Cardiac muscle cell (in vitro differentiated cells and primary cell): ENCODE data around the gene HOATZ. TPM values are rescaled to one million over a fixed set of nuclear protein-coding genes. Genes with fewer than 3 reads are reported as not detected.

Experiments used
- DNase-seq, 2 donors: peaks; one replicate each; pipeline versions ENCODE4 v3.0.0 to v3.0.0-alpha.2; 2010 to 2017; ENCODE audit warnings: low read depth in 1 of 2, low spot score in 1 of 2
- H3K27ac ChIP-seq: fragments of 200-600 bp; sonication (generic); 2 replicates; pipeline ENCODE4 v1.5.1; 2016
- H3K27me3 ChIP-seq: fragments of 200-600 bp; sonication (generic); 2 replicates; pipeline ENCODE4 v1.6.0; 2016; ENCODE audit warnings: control low read depth
- H3K36me3 ChIP-seq: fragments of 200-600 bp; sonication (generic); 2 replicates; pipeline ENCODE4 v1.5.1; 2016; ENCODE audit warnings: control low read depth
- H3K4me1 ChIP-seq: fragments of 200-600 bp; sonication (generic); 2 replicates; pipeline ENCODE4 v1.8.1; 2017; ENCODE audit warnings: low read depth, mild to moderate bottlenecking, mixed run types
- H3K4me3 ChIP-seq: fragments of 200-600 bp; sonication (generic); 2 replicates; pipeline ENCODE4 v1.5.1; 2016; ENCODE audit warnings: mild to moderate bottlenecking
- H3K9me3 ChIP-seq: fragments of 200-600 bp; sonication (generic); 2 replicates; pipeline ENCODE4 v1.5.1; 2017; ENCODE audit warnings: low read depth, mild to moderate bottlenecking, control low read depth
- CTCF ChIP-seq: IDR thresholded peaks from 2 replicates; pipeline ENCODE4 v1.5.1; 2012; ENCODE audit warnings: low read depth, mild to moderate bottlenecking, low read length
- polyA plus RNA-seq: library from polyadenylated mRNA; unstranded; fragments of >200 nt; fragmentation: Nextera tagmentation; extraction: Ambion mirVana; gene quantifications from 2 replicates; pipeline ENCODE4 v1.2.1, GENCODE V29; 2016
- total RNA-seq: library from RNA; depleted of rRNA; stranded (reverse); fragments of >200 nt; gene quantifications from 2 replicates; pipeline ENCODE4 v1.2.3, GENCODE V29; 2016

The HOATZ gene
- not detected in 2 replicates for total RNA-seq
- not detected in 2 replicates for polyA plus RNA-seq

- peak; percentile 20 for TF ChIP-seq CTCF
- DNase-seq: peak; percentile 27 to 54
- Histone ChIP-seq H3K9me3 (no peaks in the 10 kb centered on the region), H3K27me3 (peaks cover 54% of the 10 kb centered on the region), H3K4me3 (peak within 1 kb of the TSS; percentile 19), H3K4me1 (no peaks in the 10 kb centered on the region), H3K36me3 (no peaks in the 10 kb centered on the region), H3K27ac (no peak within 1 kb of the TSS)
These were observed at the start of gene HOATZ for GRCh38 chr11:111514216-111515031. TSS of gene HOATZ (plus strand) at chr11:111514778. CDS start at chr11:111514785, 7 bp downstream.

- no peak for TF ChIP-seq CTCF
- H3K27ac ChIP-seq: no peak overlapping the region
- no peaks in the 10 kb centered on the region for H3K36me3 ChIP-seq
- no peaks in the 10 kb centered on the region for H3K9me3 ChIP-seq
- H3K27me3 ChIP-seq: peaks cover 19% of the 10 kb centered on the region
- DNase-seq: no peak
- H3K4me3 ChIP-seq: no peak overlapping the region
- H3K4me1 ChIP-seq: no peaks in the 10 kb centered on the region
These were observed 49.2 kb upstream of the HOATZ start for GRCh38 chr11:111465400-111465799.

- no peak for TF ChIP-seq CTCF
- Histone ChIP-seq H3K4me3 (no peak overlapping the region), H3K27me3 (peaks cover 19% of the 10 kb centered on the region), H3K36me3 (no peaks in the 10 kb centered on the region), H3K27ac (no peak overlapping the region), H3K9me3 (no peaks in the 10 kb centered on the region), H3K4me1 (no peaks in the 10 kb centered on the region)
- DNase-seq: no peak
These were observed 48.0 kb upstream of the HOATZ start for GRCh38 chr11:111466615-111467014.

GRCh38 chr11:111469200-111469599 is 45.4 kb upstream of the HOATZ start:
- H3K4me3 ChIP-seq: no peak overlapping the region
- H3K27ac ChIP-seq: no peak overlapping the region
- TF ChIP-seq CTCF: no peak

GRCh38 chr11:111472228-111472627 is 42.4 kb upstream of the HOATZ start:
- peaks cover 3% of the 10 kb centered on the region for H3K27me3 ChIP-seq
- no peak overlapping the region for H3K4me3 ChIP-seq
- no peaks in the 10 kb centered on the region for H3K36me3 ChIP-seq
- no peak for TF ChIP-seq CTCF
- DNase-seq: no peak
- no peak overlapping the region for H3K27ac ChIP-seq
- H3K9me3 ChIP-seq: no peaks in the 10 kb centered on the region
- no peaks in the 10 kb centered on the region for H3K4me1 ChIP-seq

More at GRCh38 chr11:111469200-111469599, 45.4 kb upstream of the HOATZ start:
- DNase-seq: no peak
- Histone ChIP-seq H3K4me1 (no peaks in the 10 kb centered on the region), H3K9me3 (no peaks in the 10 kb centered on the region), H3K27me3 (peaks cover 19% of the 10 kb centered on the region), H3K36me3 (no peaks in the 10 kb centered on the region)
